Measurements from ENCODE around the gene BTBD10.

GRCh38 chr11:13405220-13405619 lies 57.8 kb downstream of the BTBD10 start:
- TF ChIP-seq CTCF (IDR thresholded peaks at IDR 0.05) (no peak), POLR2A (IDR thresholded peaks at IDR 0.05) (no peak)

All from Peyer's patch (tissue), 4 donors.